Heart left ventricle (tissue), 13 donors: ENCODE results near the gene SLCO3A1.

ENCODE experiments used
- POLR2A ChIP-seq, 2 donors: fragments of 450-650 bp; IDR thresholded peaks; one replicate each; pipeline ENCODE4 v1.6.1; 2017; ENCODE audit warnings: antibody characterized with exemption in 2 of 2, mild to moderate bottlenecking in 2 of 2, moderate library complexity in 2 of 2
- TF ChIP-seq, protein P1 (sequence below), 12 donors: fragments of 200-600 bp; sonication (generic) in 4 of 12; IDR thresholded peaks; one replicate each; pipeline versions ENCODE4 v1.5.0 to v1.8.0; 2018 to 2022; ENCODE audit warnings: antibody characterized with exemption in 12 of 12, mild to moderate bottlenecking in 5 of 12
- donor health status: ischemic (EF 13 %, LVEDD 7.1; RV severe dilation, severe dysfunction).
- donor health status: DM: no; HTN: yes; CAD: no.
- donor health status: DM: no; HTN: no; CAD: no.
- donor health status: ischemic (EF 25% LVEDD 6.9; RV normal size, moderate dysfunction).
- donor health status: ischemic (EF 25% LVEDD 5.7; RV mildly dilated, moderate dysfunction).
- donor health status: ischemic (EF 35%, LVEDD 5.7; RV mildly dilated, moderate dysfunction).
- donor health status: nonischemic (EF 11% LVEDD 7.7; RV severe dilation, severe dysfunction).
- donor health status: DM: yes; HTN: yes; CAD: no.
- donor health status: PGD.
- donor health status: ischemic (EF 29% LVEDD 5.4; RV normal size, mild dysfunction).
- donor health status: nonischemic (EF 23%, LVEDD 6.1; RV moderate dilation, normal function).

GRCh38 chr15:91882858-91883586 is 29.5 kb downstream of the SLCO3A1 start:
- TF ChIP-seq, protein P1, sequence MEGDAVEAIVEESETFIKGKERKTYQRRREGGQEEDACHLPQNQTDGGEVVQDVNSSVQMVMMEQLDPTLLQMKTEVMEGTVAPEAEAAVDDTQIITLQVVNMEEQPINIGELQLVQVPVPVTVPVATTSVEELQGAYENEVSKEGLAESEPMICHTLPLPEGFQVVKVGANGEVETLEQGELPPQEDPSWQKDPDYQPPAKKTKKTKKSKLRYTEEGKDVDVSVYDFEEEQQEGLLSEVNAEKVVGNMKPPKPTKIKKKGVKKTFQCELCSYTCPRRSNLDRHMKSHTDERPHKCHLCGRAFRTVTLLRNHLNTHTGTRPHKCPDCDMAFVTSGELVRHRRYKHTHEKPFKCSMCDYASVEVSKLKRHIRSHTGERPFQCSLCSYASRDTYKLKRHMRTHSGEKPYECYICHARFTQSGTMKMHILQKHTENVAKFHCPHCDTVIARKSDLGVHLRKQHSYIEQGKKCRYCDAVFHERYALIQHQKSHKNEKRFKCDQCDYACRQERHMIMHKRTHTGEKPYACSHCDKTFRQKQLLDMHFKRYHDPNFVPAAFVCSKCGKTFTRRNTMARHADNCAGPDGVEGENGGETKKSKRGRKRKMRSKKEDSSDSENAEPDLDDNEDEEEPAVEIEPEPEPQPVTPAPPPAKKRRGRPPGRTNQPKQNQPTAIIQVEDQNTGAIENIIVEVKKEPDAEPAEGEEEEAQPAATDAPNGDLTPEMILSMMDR (IDR thresholded peaks at IDR 0.05) = no peak
- no peak for TF ChIP-seq POLR2A (IDR thresholded peaks at IDR 0.05)
